Islet of Langerhans (tissue), 1 donor: ENCODE measurements around the gene KRTCAP2.

Source experiments
- FAIRE-seq: peaks from one replicate; lab custom pipeline; 2011; peaks lifted over from hg19 to GRCh38; lab: Jason Lieb, UNC

The KRTCAP2 gene

GRCh38 chr1:155131285-155131684 lies 41.8 kb downstream of the KRTCAP2 start:
- FAIRE-seq: no peak

GRCh38 chr1:155130272-155131006 lies 42.7 kb downstream of the KRTCAP2 start:
- no peak for FAIRE-seq

GRCh38 chr1:155128755-155129473 lies 44.2 kb downstream of the KRTCAP2 start:
- no peak for FAIRE-seq

- FAIRE-seq: no peak
Observed at GRCh38 chr1:155127967-155128754, 44.9 kb downstream of the KRTCAP2 start.

GRCh38 chr1:155127105-155127966 lies 45.8 kb downstream of the KRTCAP2 start, which contains the start of gene EFNA1:
TSS of gene EFNA1 (plus strand) at chr1:155127876. CDS start at chr1:155127978, 102 bp downstream.
- no peak for FAIRE-seq

- FAIRE-seq: no peak
Observed at GRCh38 chr1:155126556-155127104, 46.5 kb downstream of the KRTCAP2 start.

GRCh38 chr1:155125946-155126555 lies 47.1 kb downstream of the KRTCAP2 start:
- FAIRE-seq: no peak

GRCh38 chr1:155125511-155125945 lies 47.6 kb downstream of the KRTCAP2 start:
- FAIRE-seq: no peak

- FAIRE-seq: no peak
Observed at GRCh38 chr1:155124503-155125463, 48.3 kb downstream of the KRTCAP2 start.

GRCh38 chr1:155123801-155124200 lies 49.3 kb downstream of the KRTCAP2 start:
- no peak for FAIRE-seq

GRCh38 chr1:155122308-155122707 lies 50.8 kb downstream of the KRTCAP2 start:
- no peak for FAIRE-seq

GRCh38 chr1:155121249-155121648 lies 51.9 kb downstream of the KRTCAP2 start:
- FAIRE-seq: no peak

- no peak for FAIRE-seq
Observed at GRCh38 chr1:155120253-155120652, 52.9 kb downstream of the KRTCAP2 start.
